ELR (cell line): ENCODE data around the gene OR2A5.
"Not testable (repeated sequence)": the region's sequence is repeated elsewhere in the genome, so short reads cannot be mapped to it uniquely, and the experiment has no call there.

Source experiments
- DNase-seq: peaks from one replicate; pipeline ENCODE4 v3.0.0-alpha.2; 2015; ENCODE audit warnings: low read depth

The OR2A5 gene

GRCh38 chr7:144048648-144049047 is at the start of gene OR2A5:
Gene OR2A5, plus strand, starts transcription at chr7:144048948. Its CDS starts 1,454 bp downstream, at chr7:144050402.
- DNase-seq, result no peak

- DNase-seq, result no peak
Observed at GRCh38 chr7:144000020-144000419, 48.7 kb upstream of the OR2A5 start, which contains the start of gene OR6B1. Gene OR6B1, plus strand, starts transcription at chr7:144000320. Its CDS starts 3,677 bp downstream, at chr7:144003997.

GRCh38 chr7:144001543-144001942 is 47.2 kb upstream of the OR2A5 start:
- DNase-seq, result peak; percentile 12

- DNase-seq, result no peak
Observed at GRCh38 chr7:144004703-144005102, 44.0 kb upstream of the OR2A5 start.

GRCh38 chr7:144006029-144006691 is 42.6 kb upstream of the OR2A5 start:
- no peak for DNase-seq

- no peak for DNase-seq
Observed at GRCh38 chr7:144006692-144007042, 42.1 kb upstream of the OR2A5 start.

- no peak for DNase-seq
Observed at GRCh38 chr7:144009361-144009760, 39.4 kb upstream of the OR2A5 start.

- not testable (repeated sequence) for DNase-seq
Observed at GRCh38 chr7:144010061-144010460, 38.7 kb upstream of the OR2A5 start.

- DNase-seq, result not testable (repeated sequence)
Observed at GRCh38 chr7:144010821-144011220, 37.9 kb upstream of the OR2A5 start.

GRCh38 chr7:144011458-144012230 is 37.1 kb upstream of the OR2A5 start:
- peak; percentile 46 for DNase-seq

GRCh38 chr7:144018065-144018464 is 30.7 kb upstream of the OR2A5 start:
- DNase-seq, result no peak

GRCh38 chr7:144019457-144019856 is 29.3 kb upstream of the OR2A5 start:
- DNase-seq, result peak; percentile 46

GRCh38 chr7:144020340-144020739 is 28.4 kb upstream of the OR2A5 start:
- no peak for DNase-seq

GRCh38 chr7:144022169-144022568 is 26.6 kb upstream of the OR2A5 start:
- no peak for DNase-seq

- no peak for DNase-seq
Observed at GRCh38 chr7:144023171-144023827, 25.4 kb upstream of the OR2A5 start.

GRCh38 chr7:144024213-144024612 is 24.5 kb upstream of the OR2A5 start:
- DNase-seq, result no peak

- no peak for DNase-seq
Observed at GRCh38 chr7:144026203-144026883, 22.4 kb upstream of the OR2A5 start.

- peak; percentile 31 for DNase-seq
Observed at GRCh38 chr7:144027070-144027469, 21.7 kb upstream of the OR2A5 start.

GRCh38 chr7:144027974-144028373 is 20.8 kb upstream of the OR2A5 start:
- no peak for DNase-seq

- DNase-seq, result no peak
Observed at GRCh38 chr7:144028547-144028946, 20.2 kb upstream of the OR2A5 start.

GRCh38 chr7:144032516-144032915 is 16.2 kb upstream of the OR2A5 start:
- no peak for DNase-seq

GRCh38 chr7:144032985-144033709 is 15.6 kb upstream of the OR2A5 start:
- DNase-seq, result no peak
